ENCODE measurements around the gene AK1. TPM values are rescaled to one million over a fixed set of nuclear protein-coding genes. Genes with fewer than 3 reads are reported as not detected.

AK1 gene
- total RNA-seq, 1 experiment from 2014 or later, result 31.6 TPM

DNA sequence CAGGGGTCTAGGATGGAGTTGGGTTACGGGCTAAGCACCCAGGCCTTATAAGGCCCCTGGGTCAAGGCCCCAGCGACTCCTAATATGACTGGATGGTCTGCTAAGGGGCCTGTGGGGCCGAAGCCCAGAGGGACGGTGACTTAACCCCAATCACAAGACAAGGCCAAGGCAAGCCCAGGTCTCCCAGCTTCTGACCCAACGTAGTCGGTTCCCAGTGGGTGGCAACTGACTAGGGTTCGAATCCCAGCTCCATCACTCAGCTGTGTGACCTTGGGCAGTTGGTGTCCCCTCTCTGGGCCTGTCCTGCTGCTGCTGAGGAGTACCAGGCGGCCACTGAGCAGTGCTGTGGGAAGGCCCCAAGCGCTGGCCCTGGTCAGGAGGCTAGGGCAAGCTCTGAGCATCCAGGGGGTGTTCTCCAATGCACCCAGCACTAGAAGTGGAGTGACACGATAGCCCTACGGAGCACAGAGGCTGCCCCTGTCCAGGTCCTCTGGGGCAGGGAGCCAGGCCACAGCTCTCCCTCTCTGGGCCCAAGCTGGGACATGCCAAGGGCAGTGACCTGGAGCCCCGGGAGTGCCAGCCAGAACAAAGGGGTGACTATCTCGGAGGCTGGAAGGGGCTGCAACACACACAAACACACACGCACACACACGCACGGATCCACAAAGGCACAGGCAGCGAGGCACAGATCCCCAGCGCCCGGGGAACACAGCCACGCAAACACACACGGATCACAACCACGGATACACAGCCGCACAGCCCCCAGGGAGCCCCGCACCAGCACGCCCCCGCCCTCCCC, 512 bp downstream of the AK1 start:
- Histone ChIP-seq H2BK120ac (ENCODE audit: low read depth, low read length, poor library complexity, severe bottlenecking) (no peak overlapping the region), H3K23ac (ENCODE audit: insufficient read length, low read depth, low read length) (no peak overlapping the region), H3K18ac (ENCODE audit: insufficient read length, low read depth, low read length) (no peak overlapping the region), H3K27me3 (ENCODE audit: insufficient read depth, low read length) (no peaks in the 10 kb centered on the region), H2BK15ac (ENCODE audit: low read depth, low read length) (no peak overlapping the region), H3K56ac (ENCODE audit: insufficient read length, low read depth, low read length) (no peak overlapping the region), H3K23me2 (ENCODE audit: insufficient read length, low read depth, low read length, poor library complexity, severe bottlenecking) (peaks cover 12% of the 10 kb centered on the region), H2AFZ (ENCODE audit: low read length) (no peak overlapping the region), H3K9me3 (ENCODE audit: control insufficient read depth, low read depth, low read length) (no peaks in the 10 kb centered on the region), H3K4me1 (ENCODE audit: insufficient read depth, low read length) (no peaks in the 10 kb centered on the region), H3K4ac (ENCODE audit: low read depth, low read length) (no peak overlapping the region), H4K91ac (ENCODE audit: insufficient read length, low read depth, low read length) (no peak overlapping the region), H3K14ac (ENCODE audit: insufficient read depth, low read length) (peak overlapping the region; percentile 58; the same call in 1 of the 2 replicates), H4K8ac (replicated peaks; ENCODE audit: insufficient read length, low read depth, low read length) (no peak overlapping the region), H3T11ph (ENCODE audit: low read length) (no peak overlapping the region), H3K79me1 (ENCODE audit: insufficient read depth, low read depth, low read length, poor library complexity, severe bottlenecking) (no peaks in the 10 kb centered on the region), H3K27ac (ENCODE audit: insufficient read length, low read depth, low read length) (no peak overlapping the region), H3K9ac (ENCODE audit: extremely low read depth, insufficient read length, low read length) (no peak overlapping the region), H2BK5ac (ENCODE audit: insufficient read length, low read length) (no peak overlapping the region), H4K20me1 (ENCODE audit: control insufficient read depth, insufficient read depth, insufficient read length) (no peaks in the 10 kb centered on the region), H2BK20ac (ENCODE audit: low read depth, low read length, poor library complexity, severe bottlenecking) (no peak overlapping the region), H4K5ac (ENCODE audit: insufficient read length, low read depth, low read length) (no peak overlapping the region), H3K79me2 (ENCODE audit: insufficient read depth, low read length) (no peaks in the 10 kb centered on the region), H2BK12ac (ENCODE audit: insufficient read length, low read depth, low read length) (no peak overlapping the region), H3K4me2 (ENCODE audit: insufficient read depth, insufficient read length, low read length) (peak overlapping the region; percentile 91), H2AK5ac (ENCODE audit: insufficient read length, low read length) (no peak overlapping the region)
- Mint-ChIP-seq H3K9me3 (no peaks in the 10 kb centered on the region), H3K36me3 (ENCODE audit: insufficient read depth in 1 of 3, low read depth in 3 of 3) (peaks cover 0 to under 1% (median 0%) of the 10 kb centered on the region in 3 experiments; a peak in 2 of 7 replicates), H3K27ac (no peak overlapping the region), H3K4me1 (peaks cover 2 to 17% of the 10 kb centered on the region in 2 experiments; a peak in 3 of 4 replicates), H3K27me3 (ENCODE audit: low read depth) (no peaks in the 10 kb centered on the region; the same call in 1 of the 2 replicates), H3K4me3 (peak overlapping the region; percentile 77 to 89)
- DNase-seq, result no peak
- TF ChIP-seq, protein P1, sequence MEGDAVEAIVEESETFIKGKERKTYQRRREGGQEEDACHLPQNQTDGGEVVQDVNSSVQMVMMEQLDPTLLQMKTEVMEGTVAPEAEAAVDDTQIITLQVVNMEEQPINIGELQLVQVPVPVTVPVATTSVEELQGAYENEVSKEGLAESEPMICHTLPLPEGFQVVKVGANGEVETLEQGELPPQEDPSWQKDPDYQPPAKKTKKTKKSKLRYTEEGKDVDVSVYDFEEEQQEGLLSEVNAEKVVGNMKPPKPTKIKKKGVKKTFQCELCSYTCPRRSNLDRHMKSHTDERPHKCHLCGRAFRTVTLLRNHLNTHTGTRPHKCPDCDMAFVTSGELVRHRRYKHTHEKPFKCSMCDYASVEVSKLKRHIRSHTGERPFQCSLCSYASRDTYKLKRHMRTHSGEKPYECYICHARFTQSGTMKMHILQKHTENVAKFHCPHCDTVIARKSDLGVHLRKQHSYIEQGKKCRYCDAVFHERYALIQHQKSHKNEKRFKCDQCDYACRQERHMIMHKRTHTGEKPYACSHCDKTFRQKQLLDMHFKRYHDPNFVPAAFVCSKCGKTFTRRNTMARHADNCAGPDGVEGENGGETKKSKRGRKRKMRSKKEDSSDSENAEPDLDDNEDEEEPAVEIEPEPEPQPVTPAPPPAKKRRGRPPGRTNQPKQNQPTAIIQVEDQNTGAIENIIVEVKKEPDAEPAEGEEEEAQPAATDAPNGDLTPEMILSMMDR (conservative IDR thresholded peaks at IDR 0.05), result no peak
- no CpG with 5 or more reads among the region's 26 CpGs for WGBS (ENCODE audit: extremely low coverage, insufficient read length, low lambda C conversion rate)

Measured in H9 (cell line).